ENCODE results near the gene OXCT2.
"Not testable (repeated sequence)": the region's sequence is repeated elsewhere in the genome, so short reads cannot be mapped to it uniquely, and the experiment has no call there.

Gene OXCT2

DNA sequence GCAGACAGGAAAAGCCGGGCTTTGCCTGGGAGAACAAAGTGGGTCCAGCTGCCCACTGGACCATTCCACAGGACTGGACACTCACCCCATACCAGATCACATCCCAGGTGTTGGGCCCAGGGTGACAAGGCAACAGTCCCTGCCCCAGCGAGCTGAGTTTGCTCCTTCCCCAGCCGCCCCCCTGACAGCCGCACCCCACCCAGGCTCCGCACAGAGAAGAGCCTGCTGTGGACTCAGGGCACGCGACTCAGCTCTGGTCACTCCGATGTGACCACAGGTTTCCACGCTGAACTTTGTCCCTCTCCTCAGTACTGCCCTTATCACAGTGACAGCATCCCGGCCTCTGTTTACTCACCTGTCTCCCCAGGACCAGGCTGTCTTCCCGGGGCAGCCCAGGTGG, 16.3 kb upstream of the OXCT2 start:
- no peak for DNase-seq (ENCODE audit: low spot score)

DNA sequence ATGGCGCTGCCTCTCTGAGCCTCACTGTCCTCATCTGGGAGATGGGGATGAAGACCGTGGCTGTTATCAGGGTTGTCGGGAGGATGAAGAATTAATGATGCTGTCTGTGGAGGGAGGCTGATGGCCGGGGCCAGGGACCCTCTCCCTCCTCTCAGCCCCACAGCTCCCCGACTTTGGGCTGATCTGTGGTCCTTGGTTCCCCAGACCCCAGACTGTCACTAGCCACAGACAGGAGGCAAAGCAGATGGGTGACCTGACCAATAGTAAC, 15.9 kb upstream of the OXCT2 start:
- DNase-seq (ENCODE audit: low spot score), result not testable (repeated sequence)

DNA sequence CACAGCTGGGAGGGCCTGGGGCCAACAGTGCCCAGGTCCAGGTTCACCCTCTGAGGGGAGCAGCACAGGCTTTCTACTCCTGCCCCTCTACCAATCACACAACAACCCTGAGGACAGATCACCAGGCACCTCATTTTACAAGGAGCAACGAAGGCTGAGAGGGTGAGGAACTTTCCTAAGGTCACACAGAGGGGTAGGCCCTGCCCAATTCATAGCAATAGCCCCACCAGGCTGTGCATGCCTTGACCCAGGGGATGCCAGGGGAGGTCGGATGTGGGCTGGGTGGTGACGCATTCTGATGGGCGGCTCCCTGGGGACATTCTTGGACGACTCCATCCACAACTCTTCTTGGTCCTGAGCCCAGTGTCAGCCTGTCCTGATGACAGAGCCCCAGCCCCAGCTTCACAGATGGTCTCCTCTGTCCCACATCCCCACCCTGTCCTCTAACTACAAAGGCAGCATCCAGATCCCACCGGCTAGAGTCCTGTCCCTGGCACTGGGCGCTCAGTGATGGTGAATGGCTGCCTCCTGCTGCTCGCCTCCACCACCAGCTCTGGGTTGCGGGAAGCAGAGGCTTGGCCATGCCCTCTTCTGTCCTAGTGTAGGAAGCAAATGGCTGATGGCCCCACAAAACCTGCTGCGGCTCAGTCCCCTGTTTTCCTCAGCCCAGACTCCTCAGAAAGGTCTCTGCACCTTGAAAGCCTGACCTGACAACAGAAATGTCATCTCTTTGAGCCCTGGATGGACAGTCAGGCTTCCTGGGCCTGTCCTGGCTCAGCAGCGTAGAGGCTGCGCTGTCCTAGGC, 15.4 kb upstream of the OXCT2 start:
- not testable (repeated sequence) for DNase-seq (ENCODE audit: low spot score)

DNA sequence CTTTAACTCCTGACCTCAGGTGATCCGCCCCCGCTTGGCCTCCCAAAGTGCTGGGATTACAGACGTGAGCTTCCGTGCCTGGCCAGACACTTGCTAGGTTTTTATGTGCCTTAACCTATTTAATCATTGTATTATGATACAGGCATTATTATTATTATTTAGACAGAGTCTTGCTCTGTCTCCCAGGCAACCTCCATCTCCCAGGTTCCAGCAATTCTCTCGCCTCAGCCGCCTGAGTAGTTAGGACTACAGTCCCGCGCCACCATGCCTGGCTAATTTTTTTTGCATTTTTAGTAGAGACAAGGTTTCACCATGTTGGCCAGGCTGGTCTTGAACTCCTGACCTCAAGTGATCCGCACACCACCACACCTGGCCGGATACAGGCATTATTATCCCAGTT, 11.5 kb upstream of the OXCT2 start:
- not testable (repeated sequence) for DNase-seq (ENCODE audit: low spot score)

DNA sequence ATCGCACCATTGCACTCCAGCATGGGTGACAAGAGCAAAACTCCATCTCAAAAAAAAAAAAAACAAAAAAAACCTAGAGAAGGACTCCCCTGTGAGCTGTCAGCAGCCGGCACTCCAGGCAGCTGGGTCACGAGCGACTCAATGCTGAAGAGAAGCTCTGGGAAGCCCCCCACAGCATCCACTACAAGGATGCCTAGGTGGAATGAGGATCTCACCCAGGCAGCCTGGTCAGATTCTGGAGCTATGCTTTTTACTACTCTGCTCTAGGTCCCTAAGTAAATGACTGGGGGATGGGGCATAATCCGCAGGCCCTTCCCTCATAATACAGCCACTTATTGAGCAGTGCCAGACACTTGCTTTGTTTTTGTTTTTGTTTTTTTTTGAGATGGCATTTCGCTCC, 11.0 kb upstream of the OXCT2 start:
- DNase-seq (ENCODE audit: low spot score), result no peak

DNA sequence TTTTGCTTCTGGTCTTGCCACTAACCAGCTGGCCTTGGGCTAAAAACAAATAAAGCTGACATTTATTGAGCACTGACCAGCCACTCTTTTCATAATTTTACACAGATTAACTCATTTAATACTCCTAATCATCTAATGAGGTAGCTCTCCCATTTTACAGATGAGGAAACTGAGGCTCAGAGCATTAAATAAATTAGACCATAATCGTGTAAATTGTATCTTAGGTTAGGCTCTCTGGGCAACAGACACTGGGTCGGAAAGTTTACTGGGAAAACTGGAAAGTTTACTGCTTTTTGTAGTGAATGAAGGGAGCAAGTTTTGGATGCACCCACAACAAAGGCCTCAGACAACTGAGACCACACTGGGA, 10.2 kb upstream of the OXCT2 start:
- no peak for DNase-seq (ENCODE audit: low spot score)

- DNase-seq (ENCODE audit: low spot score), result no peak
These were observed 8.7 kb upstream of the OXCT2 start for GRCh38 chr1:39779821-39780220.

GRCh38 chr1:39779137-39779536, 8.0 kb upstream of the OXCT2 start:
- no peak for DNase-seq (ENCODE audit: low spot score)

DNA sequence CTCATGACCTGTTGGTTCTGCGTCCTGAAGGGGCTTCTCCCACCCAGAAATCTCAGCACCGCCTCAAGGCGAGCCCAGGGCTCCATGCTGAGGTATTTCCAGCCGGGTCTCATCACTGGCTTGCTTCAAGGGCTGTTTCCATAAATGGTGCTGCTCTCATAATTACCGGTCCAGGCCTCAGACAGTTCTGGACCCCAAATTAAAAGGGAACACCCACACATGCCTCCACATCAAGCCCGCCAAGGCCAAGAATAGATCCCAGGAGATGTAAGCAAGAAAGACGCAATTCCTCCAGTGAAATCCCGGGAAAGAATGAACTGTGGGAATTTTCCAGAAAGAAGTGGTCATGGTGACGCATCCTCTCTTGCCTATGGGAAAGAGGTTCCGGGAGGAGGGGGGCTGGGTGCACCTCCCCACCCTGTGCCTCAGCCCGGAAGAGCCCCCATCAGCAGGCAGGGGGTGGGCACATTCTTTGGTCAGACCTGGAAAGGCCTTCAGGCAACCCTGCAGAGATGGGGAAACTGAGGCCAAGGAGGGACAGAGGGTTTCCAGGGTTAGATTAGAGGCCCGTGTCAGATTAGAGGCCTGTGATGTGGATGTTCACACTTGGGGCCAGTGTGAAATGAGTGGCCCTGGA, 7.4 kb upstream of the OXCT2 start:
- not testable (repeated sequence) for DNase-seq (ENCODE audit: low spot score)

GRCh38 chr1:39777896-39778295, 6.7 kb upstream of the OXCT2 start:
- DNase-seq (ENCODE audit: low spot score), result not testable (repeated sequence)

DNA sequence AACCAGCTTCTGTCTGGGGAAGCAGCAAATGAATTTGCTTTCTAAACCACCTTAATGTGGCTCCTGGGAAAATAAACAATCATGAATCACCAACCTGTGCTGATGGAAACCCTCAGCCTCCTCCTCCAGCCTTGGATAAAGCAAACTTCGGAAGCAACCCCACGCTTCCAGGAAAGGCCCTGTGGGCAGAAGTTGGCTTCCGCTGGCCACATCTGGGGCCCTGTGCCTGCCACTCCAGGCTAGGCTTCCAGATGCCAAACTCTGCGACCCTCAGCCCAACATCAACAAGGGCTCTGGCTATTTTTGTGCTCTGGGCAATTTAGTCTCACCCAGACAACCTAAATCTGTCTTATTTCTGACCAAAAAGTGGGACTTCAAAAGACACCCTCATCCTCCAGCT, 6.2 kb upstream of the OXCT2 start:
- DNase-seq (ENCODE audit: low spot score), result no peak

DNA sequence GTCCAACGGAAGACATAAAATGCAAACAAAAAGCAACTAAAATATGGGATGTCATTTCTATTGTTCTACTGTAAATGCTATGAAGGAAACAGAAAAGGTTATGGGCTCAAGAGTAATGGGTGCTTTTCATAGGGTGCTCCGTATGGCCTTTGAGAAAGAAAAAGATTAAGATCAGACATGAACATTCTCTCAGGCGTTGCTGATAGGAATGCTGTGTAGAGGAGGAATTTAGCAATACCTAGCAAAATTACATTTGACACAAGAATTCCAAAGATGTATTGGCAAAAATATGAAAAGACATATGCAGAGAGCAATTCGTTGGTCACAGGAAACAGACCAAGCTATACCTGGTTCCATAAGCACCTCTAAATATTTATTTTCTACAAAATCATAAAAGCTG, 5.7 kb upstream of the OXCT2 start:
- no peak for DNase-seq (ENCODE audit: low spot score)

DNA sequence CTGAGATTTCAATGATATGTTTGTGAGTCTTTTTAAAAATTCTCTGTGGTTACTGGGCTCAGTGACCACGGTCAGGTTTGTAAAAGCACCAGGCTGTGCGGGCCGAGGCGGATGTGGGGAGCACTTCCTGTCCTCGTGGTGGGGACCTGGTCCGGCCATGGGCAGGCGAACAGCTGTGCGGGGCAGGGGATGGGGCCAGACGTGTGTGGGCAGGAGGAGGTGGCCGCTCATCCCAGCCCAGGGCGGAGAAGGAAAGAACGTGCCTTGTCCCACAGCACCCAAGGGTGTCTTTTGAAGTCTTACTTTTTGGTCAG, 5.2 kb upstream of the OXCT2 start:
- no peak for DNase-seq (ENCODE audit: low spot score)

- not testable (repeated sequence) for DNase-seq (ENCODE audit: low spot score)
These were observed 4.7 kb upstream of the OXCT2 start for GRCh38 chr1:39775676-39776399.

- not testable (repeated sequence) for DNase-seq (ENCODE audit: low spot score)
These were observed 4.0 kb upstream of the OXCT2 start for GRCh38 chr1:39775141-39775540.

DNA sequence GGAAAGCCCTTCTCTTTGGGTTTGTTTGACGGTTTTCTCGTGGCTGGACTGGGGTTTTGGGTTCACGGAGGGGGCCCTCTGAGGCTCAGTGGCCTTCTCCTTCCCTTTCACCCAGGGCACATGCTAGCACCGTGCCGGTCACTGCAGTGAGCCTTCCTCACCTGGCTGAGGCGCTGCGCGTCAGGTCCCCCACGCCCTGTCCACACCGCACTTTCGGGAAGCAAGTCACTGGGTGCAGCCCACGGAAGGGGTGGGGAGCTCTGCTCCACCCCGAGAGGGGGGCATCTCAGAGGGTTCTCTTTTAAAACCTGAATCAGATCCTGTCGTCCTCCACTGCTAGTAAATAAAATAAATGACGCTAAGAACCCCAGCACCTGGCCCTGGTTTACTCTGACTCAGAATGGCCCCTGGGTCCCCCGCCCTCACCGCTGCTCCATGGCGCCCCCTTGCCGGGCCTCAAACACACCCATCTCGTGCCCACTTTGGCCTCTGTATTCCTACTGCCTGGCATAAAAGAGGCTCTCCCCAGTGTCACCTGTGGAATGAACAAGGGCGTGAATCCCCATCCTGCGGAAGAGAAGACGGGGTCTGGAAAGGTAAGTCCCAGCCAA, 2.3 kb upstream of the OXCT2 start:
- not testable (repeated sequence) for DNase-seq (ENCODE audit: low spot score)

DNA sequence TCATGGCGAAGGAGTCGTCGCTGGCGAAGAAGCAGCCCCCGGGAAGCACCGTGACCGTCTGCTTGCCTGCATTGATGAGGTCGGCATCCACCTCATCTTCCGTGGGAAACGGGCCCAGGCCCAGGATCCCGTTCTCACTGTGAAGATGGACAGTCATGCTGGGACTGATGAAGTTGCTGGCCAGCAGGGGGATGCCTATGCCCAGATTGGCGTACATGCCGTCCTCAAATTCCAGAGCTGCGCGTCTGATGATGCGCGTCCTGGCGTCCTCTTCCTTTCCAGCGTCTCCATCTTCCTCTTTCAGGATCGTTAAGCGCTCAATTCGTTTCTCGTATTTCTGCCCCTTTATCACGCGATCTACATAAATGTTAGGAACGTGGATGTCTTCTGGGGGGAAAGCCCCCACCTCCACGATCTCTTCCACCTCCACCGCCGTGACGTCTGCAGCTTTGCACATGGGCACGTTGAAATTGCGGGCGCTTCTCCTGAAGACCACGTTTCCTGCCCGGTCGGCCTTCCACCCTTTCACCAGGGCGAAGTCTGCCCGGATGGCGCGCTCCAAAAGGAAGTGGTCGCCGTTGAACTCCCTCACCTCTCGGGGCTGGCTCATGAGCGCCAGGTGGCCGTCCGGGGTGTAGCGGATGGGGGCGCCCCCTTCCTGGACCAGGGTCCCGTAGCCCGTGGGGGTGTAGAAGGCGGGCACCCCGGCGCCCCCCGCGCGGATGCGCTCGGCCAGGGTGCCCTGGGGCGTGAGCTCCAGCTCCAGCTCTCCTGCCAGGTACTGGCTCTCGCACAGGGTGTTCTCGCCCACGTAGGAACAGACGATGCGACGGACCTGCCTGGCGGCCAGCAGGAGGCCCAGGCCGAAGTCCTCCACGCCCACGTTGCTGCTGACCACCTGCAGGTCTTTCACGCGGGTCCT, 787 bp downstream of the OXCT2 start:
- not testable (repeated sequence) for DNase-seq (ENCODE audit: low spot score)

GRCh38 chr1:39769502-39769901, 1.6 kb downstream of the OXCT2 start:
- DNase-seq (ENCODE audit: low spot score), result not testable (repeated sequence)

DNA sequence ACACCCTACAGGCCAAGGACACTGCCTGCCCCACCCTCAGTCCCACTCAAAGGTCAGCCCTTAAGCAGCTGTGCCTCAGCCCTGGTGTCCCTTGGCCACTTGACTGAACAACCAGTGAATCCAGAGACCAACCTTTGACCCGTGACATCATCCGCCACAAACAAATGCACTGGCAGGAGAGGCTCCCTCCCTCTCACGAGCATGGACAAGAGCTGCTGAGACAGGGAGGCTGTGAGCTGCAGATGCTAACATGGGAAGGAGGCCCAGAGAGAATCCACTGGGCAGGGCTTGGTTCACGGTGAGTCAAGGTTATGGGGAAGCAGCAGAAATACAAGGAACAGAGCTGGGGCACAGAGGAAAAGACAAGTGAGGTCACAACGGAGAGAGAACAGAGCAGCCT, 4.7 kb downstream of the OXCT2 start:
- DNase-seq (ENCODE audit: low spot score), result not testable (repeated sequence)

- not testable (repeated sequence) for DNase-seq (ENCODE audit: low spot score)
These were observed 6.6 kb downstream of the OXCT2 start for GRCh38 chr1:39764512-39764911.

- DNase-seq (ENCODE audit: low spot score), result not testable (repeated sequence)
These were observed 7.4 kb downstream of the OXCT2 start for GRCh38 chr1:39763619-39764374.

Data from Ammon's horn (tissue), 1 donor.